ENCODE measurements around the gene ING1.
"Not testable (repeated sequence)": the region's sequence is repeated elsewhere in the genome, so short reads cannot be mapped to it uniquely, and the experiment has no call there.

Gene ING1

DNA sequence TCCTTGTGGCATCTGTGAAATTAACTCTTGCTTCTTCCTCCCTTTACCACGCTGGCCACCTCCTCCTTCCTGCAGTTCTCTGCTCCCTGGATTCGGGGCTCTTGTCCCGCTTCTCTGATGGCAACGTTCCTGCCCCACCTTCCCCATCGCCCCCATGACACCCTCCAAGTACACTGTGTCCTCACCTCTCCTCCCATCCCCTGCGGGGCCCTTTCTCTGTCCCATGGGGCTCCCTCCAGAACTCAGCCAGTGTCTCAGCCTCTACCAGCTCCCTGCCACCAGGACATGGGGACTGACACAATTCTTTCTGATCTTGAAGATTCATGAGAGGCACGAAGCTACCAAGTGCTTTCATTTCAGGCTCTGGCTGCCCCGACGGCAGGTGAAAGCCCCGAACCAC, 16.7 kb upstream of the ING1 start:
- no peak for DNase-seq

DNA sequence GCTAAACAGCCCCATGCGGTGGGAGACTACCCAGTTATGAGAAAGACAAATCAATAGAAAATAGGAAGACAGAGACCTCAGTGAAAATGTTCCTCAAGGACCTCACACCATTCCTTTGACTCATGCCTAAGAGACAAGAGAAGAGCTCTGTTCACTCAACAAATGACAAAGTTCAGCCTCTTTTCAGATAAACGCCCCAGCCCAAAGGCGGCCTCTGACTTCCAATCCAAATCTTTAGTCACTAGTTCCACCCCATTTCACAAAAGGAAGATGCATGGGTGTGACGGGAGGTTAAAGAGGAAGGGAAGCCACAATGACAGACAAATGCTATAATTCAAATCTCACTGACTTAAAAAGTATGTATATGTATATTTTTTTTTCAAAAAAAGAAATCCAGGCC, 15.7 kb upstream of the ING1 start:
- no peak for DNase-seq

DNA sequence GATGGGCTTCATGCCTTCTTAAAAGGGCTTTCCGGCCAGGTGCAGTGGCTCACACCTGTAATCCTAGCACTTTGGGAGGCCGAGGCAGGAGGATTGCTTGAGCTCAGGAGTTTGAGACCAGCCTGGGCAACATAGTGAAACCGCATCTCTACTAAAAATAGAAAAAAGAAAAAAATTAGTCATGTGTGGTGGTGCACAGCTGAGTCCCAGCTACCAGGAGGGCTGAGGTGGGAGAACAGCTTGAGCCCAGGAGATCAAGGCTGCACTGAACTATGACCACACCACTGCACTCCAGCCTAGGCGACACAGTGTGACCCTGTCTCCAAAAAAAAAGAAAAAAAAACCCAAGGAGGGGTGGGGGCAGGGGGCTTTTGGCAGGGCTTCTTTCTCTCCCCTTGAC, 14.8 kb upstream of the ING1 start:
- no peak for DNase-seq

DNA sequence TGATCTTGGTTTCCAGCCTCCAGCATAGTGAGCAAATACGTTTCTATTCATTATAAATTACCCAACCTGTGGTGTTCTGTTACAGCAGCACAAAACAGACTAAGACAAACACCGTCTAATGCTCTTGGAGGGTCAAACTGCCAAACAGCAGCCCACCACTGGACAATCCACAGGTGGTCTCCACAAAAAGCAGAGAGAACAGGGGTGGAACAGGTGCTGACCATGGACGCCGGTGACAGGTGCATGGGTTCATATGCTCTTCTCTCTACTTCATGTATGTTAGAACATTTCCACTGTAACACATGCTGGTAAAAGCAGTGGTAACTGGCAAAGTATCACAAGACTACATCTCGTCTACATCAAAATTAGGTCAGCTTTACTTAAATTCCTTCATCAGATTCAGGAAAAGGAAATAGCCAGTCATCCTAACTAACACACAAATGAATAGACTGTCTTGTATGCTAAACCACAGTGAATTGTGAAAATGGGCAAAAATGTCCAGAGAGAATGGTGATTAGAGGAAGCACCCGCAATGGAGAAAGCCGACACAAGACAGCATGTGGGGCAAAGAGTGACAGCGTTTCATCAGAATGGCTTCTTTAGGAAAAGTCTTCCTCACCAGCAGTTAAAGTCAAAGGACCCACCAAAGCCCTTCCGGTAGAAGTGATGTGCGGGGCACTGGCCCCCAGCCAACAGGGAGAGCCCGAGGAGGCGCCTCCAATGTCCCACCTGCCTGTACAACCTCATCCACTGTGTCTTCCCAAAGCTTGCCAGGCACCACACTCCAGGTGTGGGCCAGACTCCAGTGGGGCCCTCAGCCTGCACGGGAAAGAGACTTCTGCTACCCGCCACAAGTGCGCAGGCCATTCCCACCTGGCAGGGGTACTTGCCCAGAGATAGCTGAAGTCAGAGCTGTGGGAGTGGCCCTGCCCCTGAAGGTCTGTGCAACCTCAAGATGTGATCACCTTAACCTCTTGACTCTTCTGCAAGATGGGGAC, 14.1 kb upstream of the ING1 start:
- no peak for DNase-seq

DNA sequence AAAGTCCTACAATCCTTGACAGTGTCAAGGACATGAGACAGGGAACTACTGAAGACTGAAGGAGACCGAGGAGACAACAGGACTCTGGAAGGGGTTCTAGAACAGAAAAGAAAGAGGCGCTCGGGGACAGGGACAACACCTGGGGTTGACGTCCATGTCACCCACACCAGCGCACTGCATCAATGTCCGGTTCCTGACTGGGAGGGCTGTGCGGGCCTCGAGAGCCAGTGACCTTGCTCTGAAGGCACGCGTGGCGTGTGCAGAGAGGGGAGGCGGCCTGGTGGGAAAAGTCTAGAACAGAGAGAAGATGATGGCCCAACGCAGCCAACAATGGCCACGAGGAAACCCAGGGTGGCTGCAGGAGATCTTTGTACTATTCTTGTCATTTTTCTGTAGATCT, 13.3 kb upstream of the ING1 start:
- no peak for DNase-seq

DNA sequence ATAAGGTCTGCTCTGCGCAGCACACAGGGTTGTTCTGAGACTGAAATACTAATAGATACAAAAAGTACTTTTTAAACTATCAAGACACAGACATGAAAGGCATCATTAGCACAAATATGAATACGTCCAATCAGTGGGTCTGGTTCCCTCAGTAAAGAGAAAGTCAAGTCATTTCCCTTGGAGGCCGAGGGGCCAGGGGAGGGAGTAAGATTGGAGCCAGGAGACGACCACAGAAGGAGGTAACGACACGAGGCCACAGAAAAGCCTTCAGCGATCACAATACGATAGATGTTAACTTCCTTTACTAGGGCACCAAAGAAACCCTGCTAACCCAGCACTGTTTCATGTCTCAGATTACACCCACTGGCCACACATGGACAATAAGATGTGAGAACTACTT, 12.9 kb upstream of the ING1 start:
- DNase-seq = no peak

DNA sequence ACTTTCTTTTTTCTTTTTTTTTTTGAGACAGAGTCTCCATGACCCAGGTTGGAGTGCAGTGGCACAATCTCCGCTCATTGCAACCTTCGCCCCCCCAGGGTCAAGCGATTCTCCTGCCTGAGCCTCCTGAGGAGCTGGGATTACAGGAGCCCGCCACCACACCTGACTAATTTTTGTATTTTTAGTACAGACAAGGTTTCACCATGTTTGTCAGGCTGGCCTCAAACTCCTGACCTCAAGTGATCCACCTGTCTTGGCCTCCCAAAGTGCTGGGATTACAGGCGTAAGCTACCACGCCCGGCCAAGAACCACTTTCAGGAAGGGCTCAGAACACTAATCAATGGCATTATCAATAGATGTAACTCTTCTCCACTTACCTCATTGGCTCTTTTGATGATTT, 12.4 kb upstream of the ING1 start:
- DNase-seq = not testable (repeated sequence)

DNA sequence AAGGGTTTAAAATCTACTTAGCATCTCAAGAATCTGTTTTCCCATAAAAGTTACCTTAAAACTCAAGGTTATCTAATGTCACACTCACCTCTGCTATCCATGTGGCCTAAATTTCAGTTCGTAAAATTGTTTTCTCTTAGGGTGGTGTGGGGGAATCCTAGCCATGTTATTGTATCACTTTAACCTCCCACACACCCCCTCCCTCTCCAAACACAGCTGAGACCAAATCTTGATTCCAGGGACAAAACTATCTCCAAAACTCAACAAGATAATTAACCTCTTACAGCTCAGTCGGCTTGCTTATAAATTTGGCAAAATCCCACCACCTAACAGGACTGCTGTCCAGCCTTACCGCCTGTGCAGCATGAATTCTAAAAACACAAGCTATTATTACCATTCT, 11.4 kb upstream of the ING1 start:
- no peak for DNase-seq

DNA sequence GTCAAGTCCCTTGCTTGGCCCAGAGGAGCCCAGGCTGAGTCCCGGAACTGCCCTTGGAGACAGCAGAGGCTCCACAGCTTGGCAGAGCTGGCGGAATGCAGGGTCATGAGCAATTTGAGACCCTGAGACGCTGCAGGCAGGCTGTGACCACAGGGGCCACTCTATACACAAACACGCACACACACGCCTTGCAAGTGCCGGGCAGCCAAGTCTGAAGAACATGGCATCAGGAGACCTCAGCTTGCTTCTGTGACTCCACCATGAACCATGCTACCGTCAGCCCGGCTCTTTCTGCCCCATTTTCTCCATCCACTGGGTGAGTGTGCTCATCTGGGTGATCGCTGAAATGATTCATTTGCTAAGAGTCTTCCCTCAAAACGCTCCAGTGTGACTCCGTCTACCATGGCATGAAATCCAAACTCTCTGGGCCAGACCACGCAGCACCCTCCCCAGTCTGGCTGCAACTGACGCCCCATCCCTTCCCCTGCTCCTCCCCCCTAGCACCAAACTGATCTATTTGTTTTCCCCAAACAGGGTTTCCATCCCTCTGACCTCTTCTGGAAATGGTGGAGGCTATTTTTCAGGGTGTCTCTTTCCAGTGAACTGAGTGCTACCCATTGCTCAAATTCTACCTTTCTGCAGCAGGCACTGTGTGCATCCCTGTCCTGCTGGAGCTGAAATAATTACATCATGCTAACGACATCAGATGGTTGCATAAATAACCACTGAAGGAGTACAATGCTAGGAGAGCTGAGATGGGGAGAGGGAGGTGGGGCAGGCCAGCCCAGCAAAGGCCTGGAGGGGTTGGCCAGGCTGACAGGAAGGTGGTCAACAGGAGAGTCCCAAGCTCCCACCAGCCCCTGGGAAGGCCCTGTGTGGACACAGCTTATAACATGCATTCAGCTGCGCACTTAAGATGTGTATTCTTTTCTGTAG, 10.6 kb upstream of the ING1 start:
- DNase-seq = no peak

DNA sequence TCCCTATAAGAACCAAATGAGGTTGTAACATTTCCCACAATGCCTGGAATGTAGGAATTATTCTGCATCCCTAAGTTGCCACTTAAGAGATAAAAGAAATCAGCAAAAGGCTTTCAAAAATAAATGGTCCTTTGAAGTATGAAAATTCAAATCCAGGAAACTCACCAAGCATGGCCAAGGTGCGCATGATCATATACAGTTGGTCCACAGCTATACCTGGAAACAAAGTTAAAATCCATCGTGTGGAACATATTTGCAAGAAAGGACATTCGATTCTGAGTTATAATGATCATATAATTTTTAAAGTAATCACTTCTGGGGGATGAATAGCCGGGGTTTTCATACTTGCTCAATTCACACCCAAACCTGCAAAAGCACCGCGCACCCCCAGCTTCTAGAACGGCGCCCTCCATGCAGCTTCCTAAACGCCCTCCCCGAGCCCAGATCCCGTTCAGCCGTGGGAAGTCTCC, 8.1 kb upstream of the ING1 start:
- no peak for DNase-seq

DNA sequence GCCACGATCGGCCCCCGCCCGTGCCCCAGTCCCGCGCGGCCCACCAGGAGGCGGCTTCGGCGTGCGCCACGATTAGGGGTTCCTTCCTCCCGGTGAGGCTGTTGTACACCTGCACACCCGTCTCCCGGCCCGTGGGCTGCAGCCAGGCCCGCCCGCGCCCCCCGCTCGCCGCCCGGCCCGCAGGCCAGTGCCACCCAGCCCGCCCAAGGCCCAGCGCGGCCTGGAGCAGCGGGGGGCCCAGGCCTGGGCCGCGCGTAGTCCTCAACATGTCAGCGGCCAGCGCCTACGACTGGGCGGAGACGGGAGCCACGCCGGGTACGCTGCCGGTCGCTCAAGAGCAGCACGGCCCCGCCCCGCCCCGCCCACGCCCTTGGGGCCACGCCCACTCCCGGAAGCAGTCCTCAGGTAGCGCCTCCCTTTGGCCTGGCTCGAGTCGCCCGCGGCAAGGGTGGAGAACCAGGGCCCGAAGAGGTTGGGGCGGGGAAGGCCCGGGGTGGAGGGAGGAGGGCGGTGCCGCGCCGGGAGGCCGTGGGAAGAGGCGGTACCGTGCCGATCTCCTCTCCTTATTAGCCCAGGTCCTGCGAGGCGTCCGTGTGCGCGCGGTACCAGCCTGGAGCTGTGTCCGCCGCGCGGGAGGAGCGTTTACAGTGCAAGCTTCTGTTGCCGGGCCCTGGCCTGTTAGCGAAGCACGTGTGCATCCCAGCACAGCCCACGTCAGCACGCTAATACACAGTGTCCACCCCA, 7.5 kb upstream of the ING1 start, which contains the start of gene CARS2:
CARS2 (minus strand) TSS at position 291 of the 744 bp plus-strand sequence; CDS start at position 268, 23 bp downstream.
- DNase-seq = peak; percentile 81 to 92

DNA sequence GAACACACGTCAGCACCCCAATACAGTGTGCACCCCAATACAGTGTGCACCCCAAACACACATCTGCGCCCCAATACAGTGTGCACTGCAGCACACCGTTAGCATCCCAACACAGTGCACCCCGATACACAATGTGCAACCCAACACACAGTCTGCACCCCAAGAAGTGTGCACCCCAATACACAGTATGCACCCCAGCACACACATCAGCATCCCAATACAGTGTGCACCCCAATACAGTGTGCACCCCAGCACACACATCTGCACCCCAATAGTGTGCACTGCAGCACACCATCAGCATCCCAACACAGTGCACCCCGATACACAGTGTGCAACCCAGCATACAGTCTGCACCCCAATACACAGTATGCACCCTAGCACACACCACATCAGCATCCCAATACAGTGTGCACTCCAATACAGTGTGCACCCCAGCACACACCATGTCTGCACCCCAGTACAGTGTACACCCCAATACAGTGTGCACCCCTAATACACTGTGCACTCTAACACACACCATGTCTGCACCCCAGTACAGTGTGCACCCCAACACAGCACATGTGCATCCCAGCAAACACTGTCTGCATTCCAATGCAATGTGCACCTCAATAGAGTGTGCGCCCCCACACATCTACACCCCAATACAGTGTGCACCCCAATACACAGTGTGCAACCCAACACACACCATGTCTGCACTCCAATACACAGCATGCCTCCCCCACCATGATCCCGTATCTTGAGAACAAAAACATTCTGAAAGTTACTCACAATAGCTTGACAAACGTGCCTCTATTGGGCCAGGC, 6.7 kb upstream of the ING1 start:
- no peak for DNase-seq

DNA sequence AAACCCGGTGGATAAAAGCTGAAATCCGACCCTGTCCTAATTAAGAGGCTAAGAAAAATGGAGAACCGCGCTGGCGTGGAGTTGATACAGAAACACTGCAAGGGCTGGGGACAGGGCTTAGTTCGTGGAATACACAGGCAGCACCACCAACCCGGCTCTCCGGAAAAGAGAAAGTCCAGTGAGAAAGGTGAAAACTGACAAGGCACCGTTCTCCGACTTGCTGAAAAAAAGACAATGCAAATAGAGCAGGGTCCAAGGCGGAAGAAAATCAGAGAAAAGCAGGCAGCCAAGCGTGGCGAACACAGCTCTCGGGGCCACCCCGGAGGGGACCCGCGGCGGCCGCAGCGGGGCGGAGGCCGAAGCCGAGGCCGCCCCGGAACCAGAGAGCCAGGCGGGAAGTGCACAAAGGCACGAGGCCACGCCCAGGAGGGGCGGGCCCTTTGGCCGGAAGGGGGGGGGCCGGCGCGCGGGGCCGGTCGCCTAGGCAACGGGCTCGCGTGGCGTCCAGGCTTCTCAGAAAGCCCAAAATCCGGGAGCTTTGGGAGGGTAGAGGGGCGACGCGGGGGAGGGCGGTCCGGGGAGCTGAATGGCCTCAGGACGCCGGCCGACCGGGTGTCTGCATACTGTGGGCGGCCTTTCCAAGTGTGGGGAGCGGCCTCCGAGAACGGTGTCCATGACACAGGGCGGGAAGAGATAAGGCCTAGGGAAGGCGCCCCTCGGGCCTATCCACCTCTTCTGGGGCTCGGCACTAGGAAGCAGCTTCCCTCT, 1.2 kb upstream of the ING1 start:
- DNase-seq = peak; percentile 67 to 88

DNA sequence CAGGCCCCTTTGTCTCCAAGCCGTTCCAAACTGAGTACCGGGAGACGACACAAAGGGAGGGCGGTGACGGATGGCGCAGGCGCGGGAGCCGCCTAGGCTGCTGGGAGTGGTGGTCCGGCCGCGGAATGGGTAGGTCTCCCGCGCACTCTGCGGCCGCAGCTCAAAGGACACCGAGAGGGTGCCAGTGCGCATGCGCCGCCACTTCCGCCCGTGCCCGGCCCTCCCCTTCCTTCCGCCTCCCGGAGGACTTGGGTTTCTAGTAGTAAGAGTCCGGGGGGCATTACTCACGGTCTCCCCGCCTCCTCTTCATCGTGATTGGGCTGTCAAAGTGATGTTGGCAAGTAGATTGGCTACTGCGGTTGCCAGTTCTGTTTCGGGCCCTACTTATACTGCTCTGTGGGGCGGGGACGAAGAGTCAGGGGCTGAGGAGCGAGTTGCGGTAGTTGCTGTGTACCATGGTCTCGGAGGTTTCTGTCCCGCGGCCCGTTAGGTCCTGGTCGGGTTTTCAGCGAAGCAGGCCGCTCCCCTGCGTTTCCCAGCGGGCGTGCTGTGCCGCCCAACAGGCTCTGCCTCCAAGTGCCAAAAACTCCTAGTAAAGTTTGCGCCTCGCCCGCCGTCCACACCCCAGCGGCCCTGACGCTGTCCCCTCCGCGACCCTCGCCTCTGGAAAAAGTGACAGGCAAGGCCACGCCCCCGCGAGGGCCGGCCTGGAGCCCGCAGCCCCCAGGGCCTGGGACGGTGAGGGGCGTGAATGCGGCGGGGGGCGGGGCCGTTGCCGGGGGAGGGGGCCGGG, 455 bp upstream of the ING1 start:
- DNase-seq = peak; percentile 95 to 98

DNA sequence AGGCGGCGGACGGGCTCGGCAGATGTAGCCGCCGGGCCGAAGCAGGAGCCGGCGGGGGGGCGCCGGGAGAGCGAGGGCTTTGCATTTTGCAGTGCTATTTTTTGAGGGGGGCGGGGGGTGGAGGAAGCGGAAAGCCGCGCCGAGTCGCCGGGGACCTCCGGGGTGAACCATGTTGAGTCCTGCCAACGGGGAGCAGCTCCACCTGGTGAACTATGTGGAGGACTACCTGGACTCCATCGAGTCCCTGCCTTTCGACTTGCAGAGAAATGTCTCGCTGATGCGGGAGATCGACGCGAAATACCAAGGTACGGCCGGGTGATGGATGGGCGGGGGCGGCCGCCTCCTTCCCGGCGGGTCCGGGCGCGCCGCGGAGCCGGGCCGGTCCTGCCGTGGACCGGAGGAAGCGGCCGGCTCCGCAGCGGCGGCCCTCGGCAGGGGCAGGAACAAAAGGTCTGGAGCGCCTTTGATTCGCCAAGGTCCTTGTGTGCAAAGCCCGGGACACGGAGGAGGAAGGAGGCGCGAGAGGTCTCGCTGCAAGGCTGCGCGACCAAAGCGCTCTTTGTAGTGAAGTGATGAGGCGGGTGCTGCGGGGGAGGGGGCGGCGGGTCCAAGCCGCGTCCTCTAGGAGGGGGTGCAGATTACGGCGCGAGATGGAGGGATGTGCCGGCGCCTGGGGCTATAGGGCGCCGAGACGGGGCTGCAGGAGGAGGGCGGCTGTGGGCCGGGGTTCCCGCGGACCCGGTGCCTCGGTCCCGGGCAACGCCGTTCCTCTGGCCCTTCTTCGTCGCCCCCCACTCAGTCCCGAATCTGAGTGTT, 689 bp downstream of the ING1 start:
- DNase-seq = peak in 1 of 2 experiments; percentile 37

DNA sequence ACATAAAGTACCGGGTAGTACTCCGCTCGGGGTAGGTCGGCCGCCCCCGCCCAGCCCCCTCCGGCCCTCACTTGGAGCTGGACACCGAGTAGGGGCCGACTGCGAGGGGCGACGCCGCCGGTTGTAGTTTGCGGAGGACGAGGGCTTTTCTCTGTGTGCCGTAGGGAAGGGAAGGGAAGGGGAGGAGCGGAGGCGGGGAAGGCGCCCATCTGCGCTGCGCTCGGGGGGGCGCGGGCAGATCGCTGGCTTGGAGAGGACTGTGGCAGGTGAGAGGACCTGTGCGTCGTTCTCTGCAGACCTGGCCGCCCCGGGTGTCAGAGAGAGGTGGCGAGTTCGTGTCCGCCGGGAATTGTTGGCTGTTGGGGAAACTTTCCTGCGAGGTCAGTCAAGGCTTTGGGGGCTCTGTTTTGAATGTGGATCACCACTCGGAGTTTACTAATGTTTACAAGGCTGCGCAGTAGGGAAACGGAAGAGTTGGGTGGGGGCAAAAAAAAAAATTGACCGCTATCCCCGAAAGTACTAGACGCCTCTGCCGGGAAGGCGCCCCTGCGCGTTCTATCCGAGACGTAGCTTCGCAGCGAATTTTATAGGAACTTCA, 1.4 kb downstream of the ING1 start:
- peak in 1 of 2 experiments; percentile 50 for DNase-seq

DNA sequence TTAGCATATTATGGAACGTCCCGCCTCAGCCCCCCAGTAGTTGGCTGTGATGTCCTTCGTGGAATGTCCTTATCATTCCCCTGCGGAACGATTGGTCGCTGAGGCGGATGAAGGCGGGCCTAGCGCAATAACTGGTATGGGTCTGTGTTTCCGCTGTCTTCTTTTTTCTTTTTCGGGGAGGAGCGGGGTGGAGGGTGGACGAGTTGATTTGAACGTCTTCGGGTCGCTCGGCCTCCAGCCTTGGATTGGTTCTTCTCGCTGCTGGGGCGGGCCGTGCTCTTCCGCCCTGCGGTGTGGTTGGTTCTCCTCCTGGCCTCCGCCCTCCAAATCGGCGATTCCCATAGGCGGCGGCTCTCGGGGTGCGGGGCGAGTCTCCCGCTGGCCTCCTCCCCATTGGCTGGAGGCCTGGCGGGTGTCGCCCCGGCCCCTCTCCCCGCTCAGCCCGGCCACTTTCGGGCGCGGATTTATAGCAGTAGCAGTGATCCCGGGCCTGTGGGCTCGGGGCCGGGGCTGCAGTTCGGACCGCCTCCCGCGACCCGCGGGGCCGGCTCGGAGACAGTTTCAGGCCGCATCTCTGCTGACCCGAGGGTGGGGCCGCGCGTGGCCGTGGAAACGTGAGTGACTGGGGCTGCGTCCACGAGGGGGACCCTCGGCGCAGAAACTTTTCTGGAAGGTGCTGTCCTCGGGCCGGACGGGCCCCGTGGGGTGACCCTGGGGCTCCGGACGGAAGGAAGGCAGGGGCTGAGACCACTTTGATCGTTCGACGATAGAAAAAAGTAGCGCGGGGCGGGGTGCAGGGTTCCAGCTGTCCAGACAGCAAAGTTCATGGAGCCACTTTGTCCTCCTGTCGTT, 2.1 kb downstream of the ING1 start:
- peak; percentile 98 to 99 for DNase-seq

DNA sequence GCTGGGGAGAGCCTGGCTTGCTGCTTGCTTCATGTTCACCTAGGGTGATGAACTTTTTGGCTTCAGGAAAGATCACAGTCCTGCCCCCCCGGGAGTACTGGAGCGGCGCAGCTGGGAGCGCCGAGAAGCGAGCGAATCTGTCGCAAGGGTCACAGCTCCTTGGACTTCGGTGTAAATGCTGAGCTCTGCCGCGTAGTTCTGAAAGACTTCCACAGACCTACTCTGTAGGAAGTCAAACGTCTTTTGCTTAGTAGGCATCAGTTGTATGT, 2.7 kb downstream of the ING1 start:
- peak in 1 of 2 experiments; percentile 26 for DNase-seq

All from NCI-H524 (cell line).